Measurements from ENCODE around the gene PIEZO1.
A peak's percentile ranks its signal among the peaks of the same experiment; 100 is the strongest.

PIEZO1 gene

GRCh38 chr16:88691924-88692560 lies 93.0 kb downstream of the PIEZO1 start:
- no peak for DNase-seq (ENCODE audit: low read depth, low spot score)

DNA sequence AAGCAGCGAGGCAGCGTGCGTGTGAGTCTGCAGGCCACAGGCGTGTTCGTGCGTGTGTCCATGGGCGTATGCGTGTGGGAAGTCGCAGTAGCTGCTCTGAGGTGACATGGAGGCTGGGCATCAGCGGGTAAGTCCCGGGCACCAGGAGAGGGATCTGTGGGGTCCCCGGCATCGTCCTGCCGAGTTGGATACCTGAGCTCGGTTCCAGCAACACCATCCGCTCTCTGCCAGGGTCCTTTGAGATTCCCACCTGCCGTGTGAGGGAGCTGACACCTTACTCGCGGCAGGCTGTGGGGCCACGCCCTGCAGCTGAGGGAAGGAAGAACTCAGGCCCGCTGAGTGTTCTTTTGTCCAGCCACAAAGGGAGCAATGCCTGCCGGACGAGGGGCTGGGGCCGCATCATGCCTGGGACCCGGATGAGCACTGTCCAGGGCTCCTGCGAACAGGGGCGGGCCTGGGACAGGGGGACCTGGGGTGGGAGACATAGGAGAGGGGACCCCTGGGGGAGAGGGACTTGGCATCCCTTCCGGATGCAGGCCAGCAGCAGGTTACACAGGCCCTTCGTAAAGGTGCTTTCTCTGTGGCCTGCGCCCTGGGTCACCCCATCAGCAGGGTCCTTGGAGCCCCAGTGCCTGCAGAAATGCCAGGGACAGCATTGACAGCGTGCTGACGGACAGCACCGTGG lies 93.7 kb downstream of the PIEZO1 start:
- DNase-seq (ENCODE audit: low read depth, low spot score) = no peak

- DNase-seq (ENCODE audit: low read depth, low spot score) = no peak
These were observed 94.5 kb downstream of the PIEZO1 start for GRCh38 chr16:88690341-88691128.

DNA sequence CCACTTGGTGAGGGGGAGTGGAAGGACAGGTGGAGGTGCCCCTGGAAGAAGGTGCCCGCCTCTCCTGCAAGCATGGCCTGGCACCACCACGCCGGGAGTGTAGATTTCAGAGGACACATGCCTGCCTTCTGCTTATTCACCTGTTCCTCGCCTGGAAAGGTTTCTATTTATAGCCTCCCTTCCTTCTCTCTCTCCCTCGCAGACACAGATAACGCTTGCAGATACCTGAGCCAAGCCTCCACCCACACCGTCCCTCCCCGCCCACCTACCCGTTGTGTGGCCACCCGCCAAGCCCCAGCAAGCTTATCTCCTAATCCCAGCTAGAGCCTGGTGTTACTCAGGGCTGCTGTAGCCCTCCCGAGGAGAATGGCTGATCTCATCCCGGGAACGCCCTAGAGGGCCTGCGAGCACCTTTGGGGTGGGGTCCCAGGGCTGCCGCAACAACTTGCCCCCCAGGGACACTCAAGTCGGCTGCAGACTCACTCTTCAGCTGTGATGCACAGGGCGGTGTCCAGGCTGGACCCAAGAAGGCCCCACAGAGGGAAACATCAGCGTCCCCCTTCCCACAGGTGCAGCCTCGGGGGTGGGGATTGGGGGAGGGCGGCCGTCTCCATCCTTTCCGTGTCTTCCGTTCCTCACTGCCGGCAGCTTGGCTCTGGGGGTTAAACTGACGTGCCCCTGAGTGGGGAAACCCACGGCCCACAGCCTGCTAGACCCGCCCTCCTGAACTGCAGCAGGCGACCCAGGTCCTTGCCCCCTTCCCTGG lies 96.8 kb downstream of the PIEZO1 start:
- peak; percentile 61 for DNase-seq (ENCODE audit: low read depth, low spot score)

- DNase-seq (ENCODE audit: low read depth, low spot score) = no peak
These were observed 97.4 kb downstream of the PIEZO1 start for GRCh38 chr16:88687676-88688012.

GRCh38 chr16:88687254-88687576 lies 97.8 kb downstream of the PIEZO1 start:
- DNase-seq (ENCODE audit: low read depth, low spot score) = no peak

GRCh38 chr16:88686439-88687253 lies 98.4 kb downstream of the PIEZO1 start, which contains the start of gene SNAI3:
Gene SNAI3 (minus strand): TSS chr16:88686507. CDS start chr16:88686406, 101 bp downstream.
- peak; percentile 79 for DNase-seq (ENCODE audit: low read depth, low spot score)

GRCh38 chr16:88686062-88686438 lies 99.0 kb downstream of the PIEZO1 start:
- no peak for DNase-seq (ENCODE audit: low read depth, low spot score)

GRCh38 chr16:88685156-88686061 lies 99.6 kb downstream of the PIEZO1 start:
- DNase-seq (ENCODE audit: low read depth, low spot score) = no peak

GRCh38 chr16:88684569-88685155 lies 100.4 kb downstream of the PIEZO1 start:
- no peak for DNase-seq (ENCODE audit: low read depth, low spot score)

- no peak for DNase-seq (ENCODE audit: low read depth, low spot score)
These were observed 103.1 kb downstream of the PIEZO1 start for GRCh38 chr16:88681709-88682451.

- DNase-seq (ENCODE audit: low read depth, low spot score) = peak; percentile 72
These were observed 103.8 kb downstream of the PIEZO1 start for GRCh38 chr16:88681084-88681680.

- DNase-seq (ENCODE audit: low read depth, low spot score) = no peak
These were observed 104.4 kb downstream of the PIEZO1 start for GRCh38 chr16:88680554-88681083.

- DNase-seq (ENCODE audit: low read depth, low spot score) = peak; percentile 47
These were observed 106.6 kb downstream of the PIEZO1 start for GRCh38 chr16:88678224-88678979.

DNA sequence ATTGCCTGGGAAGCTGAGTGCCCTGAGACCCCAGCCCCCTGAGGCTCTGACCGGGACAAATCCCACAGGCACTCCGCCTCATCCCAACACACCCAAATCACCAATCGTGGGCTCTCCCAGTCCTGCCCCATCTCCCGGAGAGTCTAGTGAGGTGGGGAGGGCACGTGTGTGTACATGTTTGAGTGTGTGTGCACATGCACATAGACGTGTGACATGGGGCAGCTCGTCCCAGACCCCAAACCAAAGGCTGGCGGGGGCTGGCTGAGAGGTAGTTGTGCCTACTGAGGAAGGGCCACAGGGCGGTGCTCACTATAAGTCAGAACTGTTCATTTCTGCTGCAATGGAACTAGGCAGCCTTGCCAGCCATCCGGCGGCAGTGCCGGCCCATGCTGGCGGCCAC lies 107.3 kb downstream of the PIEZO1 start:
- DNase-seq (ENCODE audit: low read depth, low spot score) = no peak

DNA sequence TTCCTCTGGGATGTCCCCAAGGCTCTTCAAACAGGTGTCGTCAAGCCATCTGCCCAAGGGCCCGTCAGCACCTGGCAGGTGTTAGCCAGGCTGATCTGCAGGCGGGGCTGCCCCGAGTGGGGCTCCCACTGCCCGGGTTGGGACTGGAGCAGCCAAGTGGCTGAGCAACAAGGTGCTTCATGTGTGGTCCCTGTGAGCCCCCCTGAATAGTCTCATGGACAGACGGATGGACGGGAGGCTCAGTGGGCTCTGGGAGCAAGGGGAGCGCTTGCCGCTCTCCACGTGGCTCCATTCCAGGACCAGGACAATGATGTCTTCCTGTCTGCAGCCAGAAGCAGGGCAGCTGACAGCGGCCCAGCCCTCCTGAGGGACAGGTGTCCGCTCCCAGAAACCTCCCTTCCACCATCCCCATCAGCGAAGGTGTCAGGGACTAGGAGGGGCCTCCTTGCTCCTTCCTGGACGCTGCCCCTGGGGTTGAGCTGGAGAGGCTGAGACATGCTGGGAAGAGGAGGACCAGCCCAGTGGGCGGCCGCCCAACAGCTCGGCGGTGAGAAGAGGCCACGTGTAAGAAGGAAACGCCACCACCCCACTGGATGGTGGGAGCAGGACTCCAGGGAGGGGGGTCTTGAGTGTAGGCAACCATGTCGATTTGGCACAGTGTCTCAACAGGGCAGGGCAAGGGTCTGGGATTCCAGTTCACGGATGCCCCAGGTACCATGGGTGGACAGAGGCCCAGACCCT lies 108.3 kb downstream of the PIEZO1 start:
- DNase-seq (ENCODE audit: low read depth, low spot score) = no peak
